ENCODE measurements around the gene JARID2.

The JARID2 gene

DNA sequence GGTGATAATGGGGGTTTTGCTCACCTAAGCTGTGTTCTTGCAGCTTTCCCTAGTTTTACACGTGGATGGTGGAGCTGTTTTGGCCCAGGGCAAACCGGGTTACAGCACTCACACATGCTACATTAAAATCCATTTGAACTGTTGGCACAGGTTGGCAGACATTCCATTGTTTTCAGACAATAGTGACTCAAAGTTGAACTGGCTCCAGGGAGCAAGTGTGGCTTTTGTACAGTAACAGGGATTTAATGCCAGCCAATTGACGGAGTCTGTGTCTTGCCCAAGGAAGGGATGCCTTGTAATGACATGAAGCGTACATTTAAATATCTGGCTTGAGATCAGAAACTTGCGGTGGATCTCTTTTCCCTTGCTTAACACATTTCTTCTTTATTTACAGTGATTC lies 233.9 kb downstream of the JARID2 start:
- peaks cover 6% of the 10 kb centered on the region; the same call in 1 of the 2 replicates for H4K20me1 ChIP-seq (ENCODE audit: low read depth, low read length)
- H3K4me3 ChIP-seq (ENCODE audit: insufficient read depth, low read length, poor library complexity, severe bottlenecking), result no peak overlapping the region
- H3K36me3 ChIP-seq (ENCODE audit: low read length), result no peaks in the 10 kb centered on the region
- no peak overlapping the region for H3K4me2 ChIP-seq (ENCODE audit: low read depth, low read length, poor library complexity, severe bottlenecking)
- H3K79me2 ChIP-seq (ENCODE audit: insufficient read depth, low read length), result no peaks in the 10 kb centered on the region
- no peaks in the 10 kb centered on the region for H3F3A ChIP-seq (ENCODE audit: insufficient read depth)
- TF ChIP-seq, protein P1, sequence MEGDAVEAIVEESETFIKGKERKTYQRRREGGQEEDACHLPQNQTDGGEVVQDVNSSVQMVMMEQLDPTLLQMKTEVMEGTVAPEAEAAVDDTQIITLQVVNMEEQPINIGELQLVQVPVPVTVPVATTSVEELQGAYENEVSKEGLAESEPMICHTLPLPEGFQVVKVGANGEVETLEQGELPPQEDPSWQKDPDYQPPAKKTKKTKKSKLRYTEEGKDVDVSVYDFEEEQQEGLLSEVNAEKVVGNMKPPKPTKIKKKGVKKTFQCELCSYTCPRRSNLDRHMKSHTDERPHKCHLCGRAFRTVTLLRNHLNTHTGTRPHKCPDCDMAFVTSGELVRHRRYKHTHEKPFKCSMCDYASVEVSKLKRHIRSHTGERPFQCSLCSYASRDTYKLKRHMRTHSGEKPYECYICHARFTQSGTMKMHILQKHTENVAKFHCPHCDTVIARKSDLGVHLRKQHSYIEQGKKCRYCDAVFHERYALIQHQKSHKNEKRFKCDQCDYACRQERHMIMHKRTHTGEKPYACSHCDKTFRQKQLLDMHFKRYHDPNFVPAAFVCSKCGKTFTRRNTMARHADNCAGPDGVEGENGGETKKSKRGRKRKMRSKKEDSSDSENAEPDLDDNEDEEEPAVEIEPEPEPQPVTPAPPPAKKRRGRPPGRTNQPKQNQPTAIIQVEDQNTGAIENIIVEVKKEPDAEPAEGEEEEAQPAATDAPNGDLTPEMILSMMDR (IDR thresholded peaks at IDR 0.05; ENCODE audit: insufficient read depth, low read length, poor library complexity, severe bottlenecking), result no peak
- TF ChIP-seq EZH2phosphoT487 (conservative IDR thresholded peaks at IDR 0.05; ENCODE audit: low read length), result no peak
- H3K27me3 ChIP-seq (ENCODE audit: low read length), result no peaks in the 10 kb centered on the region
- H3K9me2 ChIP-seq (replicated peaks; ENCODE audit: insufficient read depth, low read length), result no peaks in the 10 kb centered on the region
- no peak overlapping the region for H2AFZ ChIP-seq (ENCODE audit: low read depth, low read length, severe bottlenecking)
- no peak overlapping the region for H3K27ac ChIP-seq (ENCODE audit: low read depth, low read length)
- no peaks in the 10 kb centered on the region for H3K9me3 ChIP-seq (ENCODE audit: insufficient read depth, low read length)
- no peak overlapping the region for H3K9ac ChIP-seq (ENCODE audit: low read length)

DNA sequence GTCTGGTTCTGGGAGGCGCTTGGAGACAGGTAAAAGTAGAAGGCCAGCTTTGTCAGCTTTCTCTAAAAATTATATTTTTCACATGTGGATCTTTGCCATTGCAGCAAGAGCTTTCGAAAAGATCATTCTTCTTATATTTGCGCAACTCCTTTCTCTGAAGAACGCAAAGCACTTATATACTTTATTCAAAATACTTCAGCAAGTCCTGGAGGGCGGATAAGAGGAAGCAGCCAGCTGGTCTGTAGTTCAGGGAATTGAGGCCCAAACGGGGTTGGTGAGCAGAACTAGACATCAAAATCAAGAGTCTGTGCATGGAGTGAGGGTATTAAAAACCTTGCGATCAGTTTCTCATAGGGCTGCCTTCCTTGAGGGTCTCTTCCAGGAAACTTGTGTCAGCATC lies 234.7 kb downstream of the JARID2 start:
- H3K9me3 ChIP-seq (ENCODE audit: insufficient read depth, low read length), result no peaks in the 10 kb centered on the region
- TF ChIP-seq, protein P1 (IDR thresholded peaks at IDR 0.05; ENCODE audit: insufficient read depth, low read length, poor library complexity, severe bottlenecking), result no peak
- H3K9me2 ChIP-seq (replicated peaks; ENCODE audit: insufficient read depth, low read length), result no peaks in the 10 kb centered on the region
- no peaks in the 10 kb centered on the region for H3K36me3 ChIP-seq (ENCODE audit: low read length)
- H2AFZ ChIP-seq (ENCODE audit: low read depth, low read length, severe bottlenecking), result no peak overlapping the region
- no peak overlapping the region for H3K4me3 ChIP-seq (ENCODE audit: insufficient read depth, low read length, poor library complexity, severe bottlenecking)
- peaks cover 6% of the 10 kb centered on the region; the same call in 1 of the 2 replicates for H4K20me1 ChIP-seq (ENCODE audit: low read depth, low read length)
- H3F3A ChIP-seq (ENCODE audit: insufficient read depth), result no peaks in the 10 kb centered on the region
- no peak overlapping the region for H3K4me2 ChIP-seq (ENCODE audit: low read depth, low read length, poor library complexity, severe bottlenecking)
- H3K27me3 ChIP-seq (ENCODE audit: low read length), result no peaks in the 10 kb centered on the region
- H3K27ac ChIP-seq (ENCODE audit: low read depth, low read length), result no peak overlapping the region
- H3K79me2 ChIP-seq (ENCODE audit: insufficient read depth, low read length), result no peaks in the 10 kb centered on the region
- no peak overlapping the region for H3K9ac ChIP-seq (ENCODE audit: low read length)

DNA sequence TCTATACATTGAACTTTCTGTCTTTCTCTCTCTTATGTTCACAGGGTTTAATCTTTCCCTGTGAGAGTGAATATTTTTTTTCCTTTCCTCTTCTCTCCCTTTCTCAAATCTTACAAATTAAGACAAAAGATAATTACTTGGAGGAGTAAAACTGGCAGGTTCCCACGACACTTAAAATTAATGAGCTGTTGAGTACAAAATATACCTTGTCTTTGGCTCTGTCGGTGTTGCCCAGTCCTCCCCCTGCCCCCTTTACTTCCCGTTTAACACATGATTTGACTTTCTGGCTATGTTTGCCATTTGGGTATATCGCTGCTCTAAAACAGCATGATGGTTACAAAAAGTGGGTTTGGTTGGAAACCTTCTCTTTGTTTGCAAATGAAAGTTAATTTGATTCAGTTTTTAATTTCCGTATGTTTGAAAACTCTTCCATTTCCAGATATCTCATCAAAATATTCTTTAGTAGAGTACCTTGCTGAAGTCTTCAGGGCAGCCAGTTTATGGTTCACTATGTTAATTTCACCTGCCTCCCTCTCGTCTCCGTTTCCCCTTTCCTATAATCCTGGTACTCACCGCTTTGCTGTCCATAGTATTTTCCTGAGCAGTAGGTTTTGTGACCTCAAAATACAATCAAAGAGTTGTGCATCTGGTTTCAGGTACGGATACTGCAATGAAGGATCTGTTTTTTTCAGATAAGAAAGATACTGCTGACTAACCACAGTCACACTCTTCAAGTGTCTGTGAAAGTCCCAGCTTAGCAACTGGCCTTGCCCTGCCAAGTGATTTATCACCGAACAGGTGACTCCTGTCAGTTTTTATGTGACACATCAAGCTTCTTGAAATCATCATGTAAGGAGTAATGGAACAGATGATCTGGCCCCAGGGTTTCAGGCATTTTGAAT lies 235.8 kb downstream of the JARID2 start:
- no peak overlapping the region for H3K9ac ChIP-seq (ENCODE audit: low read length)

DNA sequence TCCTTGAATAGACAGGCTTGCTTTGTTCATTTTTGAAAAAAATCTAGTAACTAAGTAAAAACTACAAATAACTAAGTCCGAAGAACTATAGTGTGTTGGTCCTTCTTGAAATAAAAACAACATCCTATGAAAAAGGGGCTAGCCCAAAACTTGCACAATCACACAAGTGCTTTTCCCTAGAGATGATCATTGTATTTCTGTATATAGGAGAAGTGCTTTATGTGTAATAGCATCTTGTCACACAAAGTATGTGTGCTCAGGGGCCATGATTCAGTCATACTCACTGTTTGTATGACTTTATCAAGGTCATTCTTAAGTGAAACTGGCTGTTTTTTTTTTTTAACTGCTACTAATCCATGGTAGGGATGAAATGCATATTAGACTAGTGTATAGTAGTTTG lies 237.2 kb downstream of the JARID2 start:
- Histone ChIP-seq H3K79me2 (ENCODE audit: insufficient read depth, low read length) (no peaks in the 10 kb centered on the region), H3K27me3 (ENCODE audit: low read length) (no peaks in the 10 kb centered on the region), H3K27ac (ENCODE audit: low read depth, low read length) (no peak overlapping the region), H4K20me1 (ENCODE audit: low read depth, low read length) (peaks cover 6% of the 10 kb centered on the region; the same call in 1 of the 2 replicates), H3K9ac (ENCODE audit: low read length) (no peak overlapping the region), H3F3A (ENCODE audit: insufficient read depth) (no peaks in the 10 kb centered on the region), H3K9me2 (replicated peaks; ENCODE audit: insufficient read depth, low read length) (no peaks in the 10 kb centered on the region), H3K9me3 (ENCODE audit: insufficient read depth, low read length) (no peaks in the 10 kb centered on the region), H3K4me2 (ENCODE audit: low read depth, low read length, poor library complexity, severe bottlenecking) (no peak overlapping the region), H3K4me3 (ENCODE audit: insufficient read depth, low read length, poor library complexity, severe bottlenecking) (no peak overlapping the region), H2AFZ (ENCODE audit: low read depth, low read length, severe bottlenecking) (no peak overlapping the region), H3K36me3 (ENCODE audit: low read length) (no peaks in the 10 kb centered on the region)
- TF ChIP-seq, protein P1 (IDR thresholded peaks at IDR 0.05; ENCODE audit: insufficient read depth, low read length, poor library complexity, severe bottlenecking), result no peak
- no peak for TF ChIP-seq EZH2phosphoT487 (conservative IDR thresholded peaks at IDR 0.05; ENCODE audit: low read length)

More for the DNA sequence above, 235.8 kb downstream of the JARID2 start:
- Histone ChIP-seq H3K79me2 (ENCODE audit: insufficient read depth, low read length) (no peaks in the 10 kb centered on the region), H3K27me3 (ENCODE audit: low read length) (no peaks in the 10 kb centered on the region), H3F3A (ENCODE audit: insufficient read depth) (no peaks in the 10 kb centered on the region), H3K9me2 (replicated peaks; ENCODE audit: insufficient read depth, low read length) (no peaks in the 10 kb centered on the region), H2AFZ (ENCODE audit: low read depth, low read length, severe bottlenecking) (no peak overlapping the region), H4K20me1 (ENCODE audit: low read depth, low read length) (peaks cover 6% of the 10 kb centered on the region; the same call in 1 of the 2 replicates), H3K4me2 (ENCODE audit: low read depth, low read length, poor library complexity, severe bottlenecking) (no peak overlapping the region), H3K4me3 (ENCODE audit: insufficient read depth, low read length, poor library complexity, severe bottlenecking) (no peak overlapping the region), H3K9me3 (ENCODE audit: insufficient read depth, low read length) (no peaks in the 10 kb centered on the region), H3K27ac (ENCODE audit: low read depth, low read length) (no peak overlapping the region), H3K36me3 (ENCODE audit: low read length) (no peaks in the 10 kb centered on the region)
- TF ChIP-seq EZH2phosphoT487 (conservative IDR thresholded peaks at IDR 0.05; ENCODE audit: low read length), result no peak

Measured in SU-DHL-6 (cell line).